HG02642 (cell line): ENCODE measurements around the gene CR1L.
"Not testable (repeated sequence)": the region's sequence is repeated elsewhere in the genome, so short reads cannot be mapped to it uniquely, and the experiment has no call there.

Experiments used
- ATAC-seq: cut with Tn5 transposase; IDR thresholded peaks from one replicate; pipeline ENCODE4 v1.9.1; 2021; ENCODE audit warnings: mild to moderate bottlenecking; ENCODE audit not compliant: unreplicated experiment, poor library complexity

CR1L gene

GRCh38 chr1:207644852-207645634 is at the start of gene CR1L:
TSS of gene CR1L (plus strand) at chr1:207645133. CDS start at chr1:207645234, 101 bp downstream.
- peak; percentile 97 for ATAC-seq

GRCh38 chr1:207603777-207604176 is 41.2 kb upstream of the CR1L start:
- no peak for ATAC-seq

GRCh38 chr1:207605444-207606361 is 39.2 kb upstream of the CR1L start:
- no peak for ATAC-seq

DNA sequence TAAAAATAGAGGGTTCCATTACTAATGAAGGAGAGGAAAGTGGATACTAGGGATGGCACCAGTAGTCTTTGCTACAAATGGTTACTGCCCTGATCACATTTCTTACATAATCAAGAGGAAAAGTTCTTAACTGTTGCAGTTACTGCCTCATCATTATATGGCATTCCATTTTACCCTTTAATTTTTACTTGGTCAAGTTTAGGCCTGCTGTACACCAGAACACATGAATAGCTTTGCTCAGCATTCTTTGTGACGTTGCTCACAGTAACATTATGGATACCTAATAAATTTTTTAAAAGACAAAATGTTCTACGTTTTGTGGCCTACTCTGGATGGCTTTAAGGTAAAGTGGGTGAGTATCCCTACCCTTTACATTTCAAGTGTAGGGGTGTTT is 38.6 kb upstream of the CR1L start:
- no peak for ATAC-seq

DNA sequence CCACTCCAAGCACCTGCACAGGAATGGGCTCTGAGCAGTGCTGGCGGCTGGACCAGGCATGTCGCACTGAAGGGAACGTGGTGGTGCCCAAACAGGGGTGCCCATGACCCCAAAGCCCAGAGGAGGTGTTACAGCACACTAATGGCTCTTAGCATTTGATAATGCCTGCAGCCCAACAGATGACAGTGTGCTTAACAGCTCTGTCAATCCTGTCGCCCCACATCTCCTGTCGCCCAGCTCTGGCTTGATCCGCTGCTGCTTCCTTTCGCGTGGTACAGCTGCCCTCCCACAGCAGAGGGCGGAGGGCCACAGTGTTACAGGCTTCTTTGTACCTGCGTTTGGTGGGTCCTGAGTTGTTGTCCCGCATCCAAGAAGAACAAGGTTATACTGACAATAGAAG is 32.2 kb upstream of the CR1L start:
- ATAC-seq: no peak

GRCh38 chr1:207619871-207620542 is 24.9 kb upstream of the CR1L start:
- peak; percentile 91 for ATAC-seq

DNA sequence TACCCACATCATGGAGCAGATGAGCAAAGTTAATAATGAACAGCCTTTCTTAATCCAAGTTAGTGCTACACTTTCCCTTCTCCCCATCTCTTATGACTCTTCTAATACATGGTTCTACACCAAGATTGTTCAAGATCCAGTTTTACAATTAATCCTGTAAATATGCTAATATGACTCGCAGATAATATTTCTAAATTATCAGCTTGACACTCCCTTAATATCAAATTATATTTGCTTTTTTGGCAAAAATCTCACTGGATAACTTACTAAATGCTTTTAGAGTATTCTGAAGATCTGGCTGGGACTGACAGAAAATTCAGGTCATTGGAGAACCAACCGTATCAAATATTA is 24.4 kb upstream of the CR1L start:
- no peak for ATAC-seq

- not testable (repeated sequence) for ATAC-seq
Observed at GRCh38 chr1:207625504-207626071, 19.3 kb upstream of the CR1L start.

DNA sequence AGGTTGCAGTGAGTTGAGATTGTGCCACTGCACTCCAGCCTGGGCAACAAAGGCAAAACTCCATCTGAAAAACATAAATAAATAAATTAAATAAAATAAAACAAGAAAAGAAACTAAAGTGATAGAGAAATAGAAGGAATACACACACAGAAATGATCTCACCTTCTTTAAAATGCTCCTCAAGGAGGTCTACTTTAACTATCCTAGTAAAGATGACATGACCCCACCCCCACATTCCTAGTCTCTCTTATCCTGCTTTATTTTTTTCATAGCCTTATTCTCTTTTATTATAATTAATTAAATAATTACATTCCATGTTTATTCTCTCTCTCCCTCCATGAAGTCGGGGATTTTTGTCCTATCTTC is 18.0 kb upstream of the CR1L start:
- ATAC-seq: no peak

DNA sequence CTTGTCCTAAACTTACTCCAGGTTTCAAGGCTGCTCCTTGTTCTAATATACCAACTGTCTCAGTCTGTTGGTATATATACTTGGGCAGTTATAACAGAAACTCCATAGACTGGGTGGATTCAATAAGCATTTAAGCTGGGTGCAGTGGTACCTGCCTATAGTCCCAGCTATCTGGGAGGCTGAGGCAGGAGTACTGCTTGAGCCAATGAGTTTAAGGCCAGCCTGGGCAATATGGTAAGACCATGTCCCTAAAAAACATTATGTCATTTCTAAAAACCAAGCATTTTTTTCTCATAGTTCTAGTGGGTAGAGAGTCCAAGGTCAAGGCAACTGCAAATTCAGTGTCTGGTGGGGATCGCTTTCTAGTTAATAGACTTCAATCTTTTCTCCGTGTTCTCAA is 17.4 kb upstream of the CR1L start:
- no peak for ATAC-seq

DNA sequence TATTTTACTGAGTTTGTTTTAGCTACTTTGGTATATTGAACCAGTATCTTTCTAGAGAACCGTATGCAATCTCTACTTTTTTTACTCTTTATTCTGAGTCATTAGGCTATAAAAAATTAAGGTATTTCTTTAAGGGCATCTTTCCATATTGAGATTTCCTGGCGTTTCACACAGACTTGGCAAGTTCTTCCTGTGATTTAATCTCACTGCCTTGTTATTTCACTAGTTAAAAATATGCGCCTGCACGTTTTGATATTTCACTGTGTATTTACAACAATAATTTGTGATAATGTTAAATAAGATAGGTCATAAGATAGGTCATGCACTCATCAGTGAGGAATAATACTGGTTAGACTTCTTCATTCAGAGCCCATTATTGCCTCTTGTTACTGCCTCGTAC is 16.2 kb upstream of the CR1L start:
- ATAC-seq: no peak

DNA sequence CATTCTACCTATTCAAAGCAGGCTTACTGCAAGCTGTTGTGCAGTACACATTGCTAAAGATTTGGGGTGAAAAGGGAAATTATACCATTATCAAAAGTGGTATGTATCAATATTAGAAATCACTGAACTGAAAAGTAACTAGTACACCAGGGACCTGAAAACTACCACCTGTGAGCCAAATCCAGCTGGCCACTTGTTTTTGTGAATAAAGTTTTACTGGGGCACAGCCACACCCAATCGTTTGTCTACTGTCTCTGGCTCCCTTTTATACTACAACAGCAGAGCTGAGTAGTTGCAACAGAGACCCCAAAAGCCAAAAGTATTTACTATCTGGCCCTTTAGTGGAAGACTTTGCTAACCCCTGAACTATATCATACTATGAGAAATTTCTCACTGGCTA is 13.8 kb upstream of the CR1L start:
- ATAC-seq: no peak

DNA sequence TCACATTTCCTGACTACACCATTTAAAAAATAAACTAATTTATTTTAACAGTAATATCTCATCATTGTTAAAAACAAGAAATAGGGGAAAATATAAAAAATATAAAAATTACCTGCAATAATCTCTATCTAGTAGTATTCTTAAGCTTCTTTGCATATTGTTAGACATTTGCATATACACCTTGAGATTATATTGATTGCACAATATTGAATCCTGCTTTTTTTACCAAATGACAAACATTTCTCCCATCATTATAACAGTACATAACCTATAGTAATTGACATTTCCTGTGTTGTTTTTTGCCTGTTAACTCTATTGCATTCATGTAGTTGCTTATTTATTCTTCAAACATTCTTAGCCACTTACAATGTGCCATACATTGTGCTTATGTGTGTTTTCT is 11.7 kb upstream of the CR1L start:
- no peak for ATAC-seq

DNA sequence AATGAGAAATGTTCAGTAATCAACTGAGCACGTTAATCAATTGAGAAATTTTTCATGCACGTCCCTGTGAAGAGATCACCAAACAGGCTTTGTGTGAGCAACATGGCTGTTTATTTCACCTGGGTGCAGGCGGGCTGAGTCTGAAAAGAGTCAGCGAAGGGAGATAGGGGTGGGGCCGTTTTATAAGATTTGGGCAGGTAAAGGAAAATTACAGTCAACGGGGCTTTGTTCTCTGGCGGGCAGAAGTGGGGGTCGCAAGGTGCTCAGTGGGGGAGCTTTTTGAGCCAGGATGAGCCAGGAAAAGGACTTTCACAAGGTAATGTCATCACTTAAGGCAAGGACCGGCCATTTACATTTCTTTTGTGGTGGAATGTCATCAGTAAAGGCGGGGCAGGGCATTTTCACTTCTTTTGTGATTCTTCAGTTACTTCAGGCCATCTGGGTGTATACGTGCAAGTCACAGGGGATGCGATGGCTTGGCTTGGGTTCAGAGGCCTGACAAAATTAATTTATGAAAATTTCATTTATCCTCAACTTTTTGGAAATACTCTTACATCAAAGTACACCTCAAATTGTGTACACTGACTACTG is 11.1 kb upstream of the CR1L start:
- ATAC-seq: not testable (repeated sequence)

DNA sequence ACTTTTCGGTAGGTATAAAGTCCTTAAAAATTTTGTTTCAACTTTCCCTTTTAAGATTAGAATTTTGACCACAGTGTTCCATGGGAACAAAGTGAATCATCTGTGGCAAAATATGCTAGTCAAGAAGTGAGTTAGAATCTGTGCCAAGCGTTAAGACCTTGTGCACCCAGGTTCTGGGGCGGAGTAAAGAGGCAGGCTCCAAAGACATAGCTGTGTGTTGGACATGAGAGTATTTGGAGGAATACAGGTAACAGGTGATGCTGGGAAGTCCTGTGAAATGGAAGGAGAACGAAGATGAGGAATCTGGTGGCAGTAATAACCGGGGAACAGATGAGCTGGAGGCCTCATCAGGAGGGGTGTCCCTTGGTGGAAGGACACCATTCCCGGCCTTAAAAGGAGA is 10.6 kb upstream of the CR1L start:
- not testable (repeated sequence) for ATAC-seq

DNA sequence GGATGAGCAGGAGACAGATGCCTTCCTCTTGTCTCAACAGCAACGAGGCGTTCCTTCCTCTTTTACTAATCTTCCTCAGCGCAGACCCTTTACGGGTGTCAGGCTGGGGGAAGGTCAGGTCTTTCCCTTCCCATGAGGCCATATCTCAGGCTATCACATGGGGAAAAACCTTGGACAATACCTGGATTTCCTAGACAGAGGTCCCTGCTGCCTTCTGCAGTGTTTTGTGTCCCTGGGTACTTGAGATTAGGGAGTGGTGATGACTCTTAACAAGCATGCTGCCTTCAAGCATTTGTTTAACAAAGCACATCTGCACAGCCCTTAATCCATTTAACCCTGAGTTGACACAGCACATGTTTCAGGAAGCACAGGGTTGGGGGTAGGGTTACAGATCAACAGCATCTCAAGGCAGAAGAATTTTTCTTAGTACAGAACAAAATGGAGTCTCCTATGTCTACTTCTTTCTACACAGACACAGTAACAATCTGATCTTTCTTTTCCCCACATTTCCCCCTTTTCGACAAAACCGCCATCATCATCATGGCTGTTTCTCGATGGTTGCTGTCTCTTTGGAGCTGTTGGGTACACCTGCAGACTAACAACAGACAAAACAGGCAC is 9.3 kb upstream of the CR1L start:
- not testable (repeated sequence) for ATAC-seq

GRCh38 chr1:207638487-207639145 is 6.3 kb upstream of the CR1L start:
- ATAC-seq: not testable (repeated sequence)

GRCh38 chr1:207639362-207639761 is 5.6 kb upstream of the CR1L start:
- ATAC-seq: not testable (repeated sequence)

DNA sequence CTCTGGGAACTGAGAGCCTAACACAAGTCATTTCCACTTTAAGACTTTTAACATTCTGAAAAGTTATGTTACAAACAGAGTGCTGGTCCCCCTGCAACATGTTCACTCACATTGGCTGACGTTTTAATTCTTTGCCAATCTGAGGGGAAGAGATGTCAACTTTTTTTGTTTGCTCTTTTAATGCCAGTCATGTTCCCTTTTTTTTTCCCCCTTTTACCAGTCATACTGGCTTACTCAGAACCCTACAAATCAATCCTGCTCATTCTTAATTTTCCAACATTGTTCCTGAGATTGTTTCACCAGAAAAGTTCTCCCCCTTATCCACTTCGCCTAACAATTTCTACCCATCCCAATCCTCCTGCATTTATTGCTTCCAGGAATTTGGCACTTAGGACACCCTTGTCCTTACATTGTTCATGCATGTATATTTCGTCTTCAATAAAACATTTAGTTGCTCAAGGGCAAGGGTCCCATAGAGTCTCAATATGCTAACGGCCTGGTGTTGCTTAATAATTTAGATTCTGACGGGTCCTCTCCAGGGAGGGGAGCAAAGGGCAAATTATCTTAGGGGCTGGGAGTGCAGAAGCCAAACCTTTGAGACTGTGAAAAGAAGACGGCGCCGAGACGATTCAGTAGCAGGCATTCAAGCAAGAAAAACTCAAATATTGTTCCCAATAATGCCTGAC is 624 bp upstream of the CR1L start:
- ATAC-seq: no peak
